ENCODE results near the gene FHOD3.
"Not testable (repeated sequence)": the region's sequence is repeated elsewhere in the genome, so short reads cannot be mapped to it uniquely, and the experiment has no call there.

FHOD3 gene

GRCh38 chr18:36352384-36352783 lies 54.9 kb downstream of the FHOD3 start:
- no peak for DNase-seq

- no peak for DNase-seq
These were observed 57.5 kb downstream of the FHOD3 start for GRCh38 chr18:36354989-36355388.

- no peak for DNase-seq
These were observed 58.0 kb downstream of the FHOD3 start for GRCh38 chr18:36355511-36355910.

DNA sequence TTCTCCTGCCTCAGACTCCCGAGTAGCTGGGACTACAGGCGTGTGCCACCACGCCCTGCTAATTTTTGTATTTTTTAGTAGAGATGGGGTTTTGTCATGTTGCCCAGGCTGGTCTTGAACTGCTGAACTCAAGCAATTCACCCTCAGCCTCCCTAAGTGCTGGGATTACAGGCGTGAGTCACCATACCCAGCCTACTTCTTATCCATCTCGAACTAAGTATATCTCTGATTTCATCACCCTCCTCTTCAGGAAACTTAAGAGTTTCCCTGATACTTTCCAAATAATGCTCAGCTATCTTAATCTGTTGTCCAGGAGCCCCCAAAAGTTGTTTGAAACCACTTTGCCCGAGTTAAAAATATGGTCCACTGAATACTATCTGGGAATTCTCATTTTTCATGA lies 59.2 kb downstream of the FHOD3 start:
- DNase-seq, result not testable (repeated sequence)

GRCh38 chr18:36358141-36358540 lies 60.6 kb downstream of the FHOD3 start:
- no peak for DNase-seq

DNA sequence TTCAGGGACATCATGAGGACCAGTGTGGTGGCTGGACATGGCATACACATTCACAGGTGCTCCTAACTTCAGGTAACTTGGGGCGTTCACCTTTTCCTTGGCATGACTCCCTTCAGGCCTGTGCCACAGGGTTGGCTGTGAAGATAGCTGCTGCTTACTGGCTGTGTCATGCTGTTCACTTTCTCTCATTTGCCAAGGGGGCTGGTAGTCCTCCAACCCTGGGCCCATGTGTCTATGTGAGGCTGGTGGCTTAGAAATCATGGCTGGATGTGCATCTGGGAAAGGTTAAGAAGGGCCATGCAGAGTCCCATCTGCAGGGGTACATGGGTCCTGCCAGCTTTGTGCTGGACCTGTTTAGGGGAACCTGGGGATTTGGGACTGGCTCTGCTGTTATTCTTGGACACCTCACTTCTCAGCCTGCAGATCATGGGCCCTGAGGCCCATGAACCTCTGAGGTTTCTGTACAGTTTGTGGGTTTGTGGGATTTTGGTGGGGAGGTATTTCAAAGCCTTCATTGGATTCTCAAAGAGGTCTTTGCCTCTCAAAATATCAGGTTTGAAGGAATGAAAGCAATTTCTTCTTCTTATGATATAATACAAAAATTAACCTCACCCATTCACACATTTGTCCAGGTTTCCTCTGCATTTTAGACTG lies 62.9 kb downstream of the FHOD3 start:
- DNase-seq, result no peak

DNA sequence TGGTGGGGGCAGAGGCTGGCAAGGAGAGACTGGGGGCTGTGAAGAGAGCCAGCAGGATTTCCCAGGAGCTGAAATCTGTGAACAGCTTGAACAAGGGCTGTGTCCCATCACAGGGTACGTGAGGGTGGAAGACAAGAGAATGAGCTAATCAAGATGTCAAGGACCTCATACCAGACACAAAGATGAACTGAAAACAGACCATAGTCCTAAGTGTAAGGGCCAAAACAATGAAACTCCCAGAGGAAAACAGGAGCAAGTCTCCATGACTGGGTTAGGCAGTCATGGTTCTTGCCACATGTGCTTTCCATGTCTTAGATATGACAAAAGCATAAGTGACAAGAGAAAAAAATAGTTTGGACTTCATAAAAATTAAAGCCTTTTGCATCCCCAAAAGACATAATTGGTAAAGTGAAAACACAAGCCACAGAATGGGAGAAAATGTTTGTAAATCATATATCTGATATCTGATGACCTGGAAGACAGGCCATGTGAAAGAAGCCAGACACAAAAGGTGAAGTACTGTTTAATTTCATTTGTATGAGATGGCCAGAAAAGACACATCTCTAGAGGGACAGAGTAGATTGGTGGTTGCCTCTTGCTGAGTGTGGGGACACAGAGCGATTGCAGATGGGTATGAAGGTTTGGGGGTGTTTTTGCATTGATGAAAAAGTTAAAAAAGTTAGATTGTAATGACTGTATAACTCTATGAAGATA lies 67.6 kb downstream of the FHOD3 start:
- DNase-seq, result no peak

DNA sequence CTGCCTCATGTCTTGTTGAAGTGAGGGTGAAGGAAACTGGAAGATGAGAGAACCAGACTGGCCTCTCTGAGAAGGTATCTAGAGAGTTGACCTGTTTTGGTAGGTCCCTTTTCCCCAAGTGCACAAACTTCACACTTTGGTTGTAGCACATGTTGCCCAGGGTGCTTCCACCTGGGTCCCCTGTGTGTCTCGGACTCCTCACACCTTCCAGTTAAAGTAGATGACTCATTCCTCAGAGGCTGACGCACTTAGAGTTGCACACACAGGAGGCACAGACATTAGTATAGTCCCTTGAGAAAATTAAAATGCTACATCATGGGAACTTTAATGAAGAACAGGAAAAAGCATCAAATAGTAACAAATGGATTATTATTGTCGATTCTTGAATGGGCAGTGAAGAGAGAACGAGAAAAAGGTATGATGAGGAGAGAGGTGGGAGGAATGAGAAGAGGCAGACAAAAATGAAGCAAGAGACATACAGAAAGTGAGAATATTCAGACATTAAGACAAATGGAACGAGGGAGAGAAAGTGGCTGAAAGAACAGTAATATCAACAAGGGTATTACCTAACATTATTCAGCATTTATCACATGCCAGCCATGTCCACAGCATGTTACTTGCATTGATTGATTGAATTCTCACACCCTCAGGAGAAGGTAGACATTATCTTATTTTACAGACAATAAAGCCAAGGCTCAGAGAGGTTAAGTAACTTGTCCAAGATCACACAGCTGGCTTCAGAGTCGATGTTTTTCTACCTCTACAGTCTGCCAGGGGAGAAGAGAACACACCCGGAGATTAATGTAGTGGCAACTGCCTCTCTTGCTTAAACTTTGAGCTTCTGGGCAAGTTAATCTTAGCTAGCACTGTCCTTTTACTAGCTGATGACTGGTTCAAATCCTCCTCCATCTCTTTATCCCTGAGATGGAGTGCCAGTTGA lies 68.6 kb downstream of the FHOD3 start:
- no peak for DNase-seq

DNA sequence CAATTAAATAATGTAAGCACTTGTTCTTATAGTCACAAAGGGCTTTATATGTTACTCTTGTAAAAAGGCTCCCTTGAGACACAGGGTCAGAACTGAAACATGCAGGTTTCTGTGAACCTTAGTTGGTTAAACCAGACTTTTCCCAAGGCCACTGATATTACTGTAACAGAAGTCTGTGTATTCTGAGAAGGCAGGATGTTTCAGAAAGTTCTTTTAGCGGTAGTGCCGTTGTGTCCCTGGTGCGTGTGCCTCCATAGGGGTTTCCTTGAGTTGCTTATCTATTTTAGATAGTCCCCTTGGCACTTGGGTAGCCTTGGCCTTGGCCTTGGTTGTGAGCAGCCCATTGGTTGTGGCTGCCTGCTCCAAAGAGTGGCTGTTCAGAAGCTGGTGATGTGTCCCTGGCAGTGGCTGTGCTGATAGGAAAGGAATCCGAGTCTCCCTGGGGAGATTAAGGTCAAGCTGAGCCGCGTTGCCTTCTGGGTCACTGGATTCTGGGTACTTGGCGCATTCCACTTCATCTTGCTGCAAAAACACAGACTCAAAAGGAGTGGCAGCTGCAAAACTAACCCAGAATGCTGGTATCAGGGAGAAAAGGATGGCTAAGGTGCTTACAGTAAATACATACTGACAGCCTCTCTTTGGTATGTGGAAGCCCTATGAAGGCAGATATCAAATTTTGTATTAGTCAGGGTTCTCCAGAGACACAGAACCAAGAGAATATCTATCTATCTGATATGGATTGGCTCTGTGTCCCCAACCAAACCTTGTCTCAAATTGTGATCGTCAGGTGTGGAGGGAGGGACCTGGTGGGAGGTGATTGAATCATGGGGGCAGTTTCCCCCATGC lies 69.7 kb downstream of the FHOD3 start:
- no peak for DNase-seq

DNA sequence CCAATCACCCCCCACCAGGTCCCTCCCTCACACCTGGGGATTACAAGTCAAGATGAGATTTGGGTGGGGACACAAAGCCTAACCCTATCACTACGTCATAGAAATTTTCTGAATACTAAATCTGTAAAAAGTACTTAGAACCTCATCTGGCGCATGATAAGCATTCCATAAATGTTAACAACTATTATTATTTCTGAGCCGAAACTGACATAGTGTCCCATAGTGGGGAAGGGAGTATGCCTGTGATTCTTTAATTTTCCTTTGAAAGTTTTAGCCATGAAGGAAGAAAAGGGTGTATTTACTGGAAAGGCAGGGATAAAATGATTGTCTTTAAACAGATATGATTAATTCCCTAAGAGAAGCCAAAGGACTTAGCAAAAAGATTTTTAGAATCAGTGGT lies 71.4 kb downstream of the FHOD3 start:
- DNase-seq, result no peak

DNA sequence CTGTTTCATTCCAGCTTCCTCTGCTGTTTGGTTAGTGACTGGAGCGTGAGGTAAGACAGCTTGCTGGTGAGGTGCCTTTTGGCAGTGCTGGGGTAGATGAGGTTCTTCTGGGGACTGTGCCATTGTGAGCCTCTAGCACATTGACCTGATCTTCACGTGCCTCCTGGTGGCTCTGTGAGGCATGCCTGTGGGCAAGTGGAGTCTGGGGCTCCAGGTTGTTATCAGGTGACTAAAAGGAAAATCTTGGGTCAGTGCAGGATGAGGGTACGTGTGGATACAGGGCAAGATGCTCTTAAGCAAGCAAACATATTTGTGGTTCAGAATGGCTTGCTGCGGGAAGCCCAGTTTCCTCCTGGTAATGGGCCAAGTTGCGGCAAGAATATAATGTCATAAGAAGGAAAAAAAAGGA lies 75.4 kb downstream of the FHOD3 start:
- no peak for DNase-seq

GRCh38 chr18:36374262-36374661 lies 76.7 kb downstream of the FHOD3 start:
- no peak for DNase-seq

DNA sequence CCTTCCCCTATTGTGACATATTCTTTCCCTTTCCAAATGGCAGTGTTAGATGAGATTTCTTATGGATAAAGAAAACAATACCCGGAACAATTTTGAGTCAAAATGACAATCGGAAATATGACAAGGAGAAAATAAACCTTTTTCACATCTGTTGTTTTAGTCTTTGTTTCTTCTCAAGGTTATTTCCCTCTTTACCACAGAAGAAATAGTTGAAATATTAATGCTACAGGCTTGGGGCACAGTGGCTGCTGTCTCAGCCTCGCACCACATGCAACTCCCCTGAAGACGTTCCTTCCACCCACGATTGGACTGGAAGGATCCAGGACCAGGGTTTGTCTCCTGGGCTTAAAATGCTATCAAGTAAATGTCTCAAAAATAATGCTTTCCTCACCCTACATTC lies 77.6 kb downstream of the FHOD3 start:
- DNase-seq, result no peak

- DNase-seq, result no peak
These were observed 78.8 kb downstream of the FHOD3 start for GRCh38 chr18:36376361-36376760.

GRCh38 chr18:36377626-36378025 lies 80.1 kb downstream of the FHOD3 start:
- no peak for DNase-seq

GRCh38 chr18:36378205-36378604 lies 80.7 kb downstream of the FHOD3 start:
- DNase-seq, result no peak

- DNase-seq, result no peak
These were observed 82.0 kb downstream of the FHOD3 start for GRCh38 chr18:36379435-36379984.

DNA sequence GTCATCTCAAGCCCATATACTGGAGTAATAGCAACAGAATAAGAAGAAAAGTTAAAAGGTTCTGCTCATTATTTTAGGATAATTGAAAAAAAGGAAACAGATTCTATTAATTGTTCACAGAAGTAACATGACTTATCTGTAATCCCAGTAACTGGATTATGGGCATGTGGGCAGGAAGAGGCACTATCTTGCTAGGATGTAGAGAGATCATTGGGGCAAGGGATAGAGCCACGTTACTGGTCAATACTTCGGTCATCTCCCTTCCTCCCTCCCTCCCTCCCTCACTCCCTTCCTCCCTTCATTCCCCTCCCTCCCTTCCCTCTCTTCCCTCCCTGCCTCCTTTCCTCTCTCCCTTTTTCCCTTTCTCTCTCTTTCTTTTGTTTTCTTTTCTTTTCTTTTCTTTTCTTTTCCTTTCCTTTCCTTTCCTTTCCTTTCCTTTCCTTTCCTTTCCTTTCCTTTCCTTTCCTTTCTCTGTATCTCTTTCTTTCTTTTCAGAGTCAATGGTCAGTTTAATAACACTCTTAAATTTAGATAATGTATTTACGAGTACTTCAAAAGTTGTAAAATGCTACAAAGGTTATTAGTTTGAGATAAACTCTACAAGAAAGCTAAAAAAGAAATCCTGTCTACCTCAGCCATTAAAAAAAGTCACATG lies 82.8 kb downstream of the FHOD3 start:
- no peak for DNase-seq

GRCh38 chr18:36381075-36381474 lies 83.6 kb downstream of the FHOD3 start:
- no peak for DNase-seq

DNA sequence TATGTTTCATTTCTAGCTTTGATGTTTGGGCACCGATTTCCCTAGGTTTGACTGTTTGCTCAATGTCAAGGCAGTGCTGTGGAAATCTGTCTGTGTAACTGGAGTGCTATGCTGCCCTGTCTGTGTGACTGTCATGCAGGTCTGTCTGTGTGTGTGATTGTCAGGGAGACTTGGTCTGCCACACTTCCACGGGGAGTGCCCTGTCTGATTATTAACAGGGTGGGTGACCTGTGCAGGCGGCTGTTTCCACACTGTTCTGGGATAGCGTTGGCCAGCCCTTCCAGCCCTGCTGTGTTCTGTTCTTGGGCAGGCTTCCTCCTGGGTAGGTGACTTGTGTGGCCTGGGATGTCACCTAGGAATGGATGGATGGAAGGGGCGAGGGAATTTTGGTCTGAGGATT lies 85.3 kb downstream of the FHOD3 start:
- no peak for DNase-seq

GRCh38 chr18:36386150-36386920 lies 88.8 kb downstream of the FHOD3 start:
- no peak for DNase-seq
